ENCODE measurements around the gene ACY1.

Gene ACY1

GRCh38 chr3:51982352-51982837 lies 940 bp upstream of the ACY1 start:
- Histone ChIP-seq H3K27ac (peak overlapping the region; percentile 84), H3K36me3 (peaks cover 2% of the 10 kb centered on the region), H3K4me3 (ENCODE audit: low read depth, low read length) (peak overlapping the region; percentile 62), H3K9me3 (ENCODE audit: severe bottlenecking) (no peaks in the 10 kb centered on the region), H3K27me3 (ENCODE audit: insufficient read depth, low read depth, severe bottlenecking) (no peaks in the 10 kb centered on the region)
- peak; percentile 70 for DNase-seq
- peak; percentile 94 for TF ChIP-seq CTCF (IDR thresholded peaks at IDR 0.05; ENCODE audit: low read depth, low read length)

GRCh38 chr3:51983578-51984268 lies 388 bp downstream of the ACY1 start:
- Histone ChIP-seq H3K4me3 (ENCODE audit: low read depth, low read length) (peak overlapping the region; percentile 62), H3K9me3 (ENCODE audit: severe bottlenecking) (no peaks in the 10 kb centered on the region), H3K27me3 (ENCODE audit: insufficient read depth, low read depth, severe bottlenecking) (no peaks in the 10 kb centered on the region), H3K27ac (peak overlapping the region; percentile 84), H3K36me3 (peaks cover 2% of the 10 kb centered on the region; the same call in 1 of the 2 replicates)
- no peak for TF ChIP-seq CTCF (IDR thresholded peaks at IDR 0.05; ENCODE audit: low read depth, low read length)
- DNase-seq: no peak

GRCh38 chr3:51984269-51984647 lies 923 bp downstream of the ACY1 start:
- no peak for TF ChIP-seq CTCF (IDR thresholded peaks at IDR 0.05; ENCODE audit: low read depth, low read length)
- H3K27ac ChIP-seq: peak overlapping the region; percentile 84

DNA sequence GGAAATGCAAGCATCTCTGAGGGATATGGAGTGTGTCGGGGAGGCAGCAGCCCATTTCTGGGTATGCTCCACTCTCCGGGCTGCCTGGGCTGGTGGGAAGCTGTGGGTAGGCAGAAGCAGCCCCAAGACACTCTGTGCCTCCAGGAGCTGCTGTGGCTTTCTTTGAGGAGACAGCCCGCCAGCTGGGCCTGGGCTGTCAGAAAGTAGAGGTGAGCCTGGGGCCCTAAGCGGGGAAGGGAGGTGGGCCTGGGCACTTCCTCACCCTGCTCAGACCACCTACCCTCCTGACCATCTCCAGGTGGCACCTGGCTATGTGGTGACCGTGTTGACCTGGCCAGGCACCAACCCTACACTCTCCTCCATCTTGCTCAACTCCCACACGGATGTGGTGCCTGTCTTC lies 1.7 kb downstream of the ACY1 start:
- no peak for DNase-seq
- no peak for TF ChIP-seq CTCF (IDR thresholded peaks at IDR 0.05; ENCODE audit: low read depth, low read length)
- H3K27ac ChIP-seq: no peak overlapping the region

More at GRCh38 chr3:51984269-51984647, 923 bp downstream of the ACY1 start:
- Histone ChIP-seq H3K27me3 (ENCODE audit: insufficient read depth, low read depth, severe bottlenecking) (no peaks in the 10 kb centered on the region), H3K4me3 (ENCODE audit: low read depth, low read length) (no peak overlapping the region), H3K36me3 (peaks cover 6% of the 10 kb centered on the region), H3K9me3 (ENCODE audit: severe bottlenecking) (no peaks in the 10 kb centered on the region)
- DNase-seq: no peak

DNA sequence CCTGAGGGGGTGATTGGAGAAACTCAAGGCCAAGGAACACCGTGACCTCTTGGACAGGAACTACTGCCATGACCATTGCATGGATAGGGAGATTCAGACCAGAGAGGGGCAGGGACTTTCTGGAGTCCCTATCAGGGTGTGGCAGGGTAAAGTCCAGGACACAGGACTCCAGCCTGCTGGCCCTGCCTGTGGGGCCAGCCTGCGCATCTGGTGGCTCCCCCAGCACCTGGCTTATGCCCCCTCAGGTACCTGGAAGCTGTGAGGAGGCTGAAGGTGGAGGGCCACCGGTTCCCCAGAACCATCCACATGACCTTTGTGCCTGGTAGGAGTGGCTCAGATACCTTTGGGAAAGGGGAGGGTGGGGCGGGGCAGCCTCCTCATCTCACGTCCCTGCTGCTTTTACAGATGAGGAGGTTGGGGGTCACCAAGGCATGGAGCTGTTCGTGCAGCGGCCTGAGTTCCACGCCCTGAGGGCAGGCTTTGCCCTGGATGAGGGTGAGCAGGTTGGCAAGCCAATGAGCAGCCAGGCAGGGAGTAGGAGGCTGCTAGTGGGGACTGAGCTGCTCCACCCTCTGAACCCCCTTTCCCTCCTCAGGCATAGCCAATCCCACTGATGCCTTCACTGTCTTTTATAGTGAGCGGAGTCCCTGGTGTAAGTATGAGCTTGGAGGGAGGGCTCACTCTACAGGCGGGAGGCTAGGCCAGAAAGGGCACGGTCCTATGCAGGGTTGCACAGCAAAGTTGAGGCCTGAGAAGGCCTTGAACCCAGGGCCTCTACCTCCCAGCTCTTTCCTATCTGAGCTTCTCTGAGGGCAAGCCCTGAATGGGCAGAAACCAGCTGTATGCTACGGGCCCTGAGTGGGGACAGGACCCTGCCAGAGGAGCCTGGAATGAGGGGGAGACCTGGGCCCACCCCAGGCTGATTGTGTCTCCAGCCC lies 2.9 kb downstream of the ACY1 start:
- Histone ChIP-seq H3K9me3 (ENCODE audit: severe bottlenecking) (no peaks in the 10 kb centered on the region), H3K27me3 (ENCODE audit: insufficient read depth, low read depth, severe bottlenecking) (no peaks in the 10 kb centered on the region), H3K4me3 (ENCODE audit: low read depth, low read length) (no peak overlapping the region), H3K36me3 (peaks cover 11% of the 10 kb centered on the region), H3K27ac (no peak overlapping the region)
- no peak for TF ChIP-seq CTCF (IDR thresholded peaks at IDR 0.05; ENCODE audit: low read depth, low read length)
- DNase-seq: no peak

More for the DNA sequence above, 1.7 kb downstream of the ACY1 start:
- no peaks in the 10 kb centered on the region for H3K9me3 ChIP-seq (ENCODE audit: severe bottlenecking)
- no peaks in the 10 kb centered on the region for H3K27me3 ChIP-seq (ENCODE audit: insufficient read depth, low read depth, severe bottlenecking)
- no peak overlapping the region for H3K4me3 ChIP-seq (ENCODE audit: low read depth, low read length)
- H3K36me3 ChIP-seq: peaks cover 8% of the 10 kb centered on the region
